ENCODE data around the gene ANKRD53. TPM values are rescaled to one million over a fixed set of nuclear protein-coding genes. Genes with fewer than 3 reads are reported as not detected.

Gene ANKRD53
- total and polyA plus RNA-seq, 4 donors = 0.88 to 5.0 (median 2.6) TPM

- DNase-seq (peak in 1 of 2 donors; percentile 36), ATAC-seq (ENCODE audit: low FRiP score) (no peak)
- 42 to 54% methylated on average over 6 of the region's 6 CpGs for WGBS, 2 donors
- intact Hi-C loops (cut with DNase I) = no loop called here
- Histone ChIP-seq H3K4me3 (ENCODE audit: low read length in 2 of 2) (no peak overlapping the region), H3K27ac (ENCODE audit: low read depth in 1 of 2, low read length in 2 of 2) (no peak overlapping the region), H3K9me3 (ENCODE audit: control insufficient read depth, low read length) (no peaks in the 10 kb centered on the region), H3K27me3 (ENCODE audit: control insufficient read depth in 1 of 2, insufficient read depth in 2 of 2, low read length in 1 of 2) (no peaks in the 10 kb centered on the region), H3K36me3 (ENCODE audit: control insufficient read depth in 1 of 2, insufficient read depth in 2 of 2, low read length in 1 of 2) (no peaks in the 10 kb centered on the region), H3K4me1 (ENCODE audit: control insufficient read depth in 1 of 2, insufficient read depth in 2 of 2, low read length in 2 of 2) (no peaks in the 10 kb centered on the region)
Observed at GRCh38 chr2:70942396-70943204, 35.8 kb upstream of the ANKRD53 start.

DNA sequence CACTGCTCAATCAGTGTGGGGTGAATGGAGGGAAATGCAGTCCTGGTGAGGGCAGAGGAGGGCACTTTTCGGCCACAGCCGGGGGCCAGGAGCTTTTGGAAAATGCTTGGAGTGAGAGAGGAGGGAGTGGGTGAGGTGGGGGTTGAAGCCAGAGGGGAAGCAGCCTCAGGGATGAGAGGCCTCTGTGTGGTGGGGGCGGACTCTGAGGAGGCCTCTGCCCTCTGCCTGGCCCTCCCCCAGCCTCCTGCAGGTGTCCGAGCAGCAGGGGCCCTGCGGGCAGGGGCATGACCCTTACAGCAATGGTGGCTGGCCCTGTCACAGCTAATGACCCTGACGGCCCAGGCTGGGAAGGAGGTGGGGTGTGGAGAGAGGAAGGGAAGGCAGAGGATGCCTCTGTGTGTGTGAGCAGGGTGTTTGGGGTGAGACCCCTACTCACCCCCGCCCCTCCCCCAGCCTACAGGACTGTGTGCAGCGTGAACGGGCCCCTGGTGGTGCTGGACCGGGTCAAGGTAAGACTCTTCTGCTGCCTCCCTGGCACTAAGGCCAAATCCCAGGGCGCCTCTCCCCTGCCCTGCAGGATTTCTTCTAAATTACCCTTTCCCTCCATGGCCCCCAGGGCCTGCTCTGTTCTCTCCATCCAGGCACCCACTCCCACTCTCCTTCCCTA lies 35.1 kb upstream of the ANKRD53 start:
- ATAC-seq (ENCODE audit: low FRiP score) (no peak), DNase-seq (peak in 1 of 2 donors; percentile 67)
- no peaks in the 10 kb centered on the region for H3K4me1 ChIP-seq (ENCODE audit: control insufficient read depth in 1 of 2, insufficient read depth in 2 of 2, low read length in 2 of 2)
- no peaks in the 10 kb centered on the region for H3K27me3 ChIP-seq (ENCODE audit: control insufficient read depth in 1 of 2, insufficient read depth in 2 of 2, low read length in 1 of 2)
- intact Hi-C loops (cut with DNase I) = no loop called here
- WGBS, 2 donors = 74 to 81% methylated on average over 11 of the region's 11 CpGs
- no peaks in the 10 kb centered on the region for H3K36me3 ChIP-seq (ENCODE audit: control insufficient read depth in 1 of 2, insufficient read depth in 2 of 2, low read length in 1 of 2)
- H3K9me3 ChIP-seq (ENCODE audit: control insufficient read depth, low read length) = no peaks in the 10 kb centered on the region
- no peak overlapping the region for H3K27ac ChIP-seq (ENCODE audit: low read depth in 1 of 2, low read length in 2 of 2)
- H3K4me3 ChIP-seq (ENCODE audit: low read length in 2 of 2) = no peak overlapping the region

DNA sequence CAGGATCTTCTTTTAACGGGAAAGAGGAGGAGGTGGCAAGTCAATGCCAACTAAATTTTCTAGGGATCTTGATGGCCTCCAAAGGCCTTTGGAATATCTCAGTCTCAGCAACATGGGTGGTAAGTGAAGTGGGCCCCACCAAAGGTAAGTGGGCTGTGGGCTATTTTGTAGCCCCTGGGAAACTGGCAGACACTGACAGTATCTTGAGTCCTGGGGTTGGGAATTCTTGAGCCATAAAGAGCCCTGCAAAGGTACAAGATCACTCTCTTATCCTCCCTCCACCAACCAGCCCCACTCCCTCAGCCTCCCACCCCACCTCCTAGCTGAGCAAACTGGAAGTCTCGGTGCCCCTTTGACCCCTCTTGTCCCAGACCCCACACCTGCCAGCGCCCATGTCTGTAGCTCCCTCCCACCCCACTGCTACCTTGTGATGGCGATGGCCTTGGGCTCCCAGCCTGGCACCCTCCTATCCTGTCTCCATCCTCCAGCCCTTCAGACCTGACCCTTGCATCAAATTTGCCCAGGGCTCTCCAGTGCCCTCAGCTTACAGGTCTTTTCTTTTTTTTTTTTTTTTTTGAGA lies 34.2 kb upstream of the ANKRD53 start:
- WGBS, 2 donors = 94 to 95% methylated on average over 4 of the region's 4 CpGs
- H3K4me1 ChIP-seq (ENCODE audit: control insufficient read depth in 1 of 2, insufficient read depth in 2 of 2, low read length in 2 of 2) = no peaks in the 10 kb centered on the region
- intact Hi-C loops (cut with DNase I) = no loop called here
- H3K9me3 ChIP-seq (ENCODE audit: control insufficient read depth, low read length) = no peaks in the 10 kb centered on the region
- no peak overlapping the region for H3K4me3 ChIP-seq (ENCODE audit: low read length in 2 of 2)
- DNase-seq (peak in 1 of 2 donors; percentile 47), ATAC-seq (ENCODE audit: low FRiP score) (no peak)
- no peaks in the 10 kb centered on the region for H3K27me3 ChIP-seq (ENCODE audit: control insufficient read depth in 1 of 2, insufficient read depth in 2 of 2, low read length in 1 of 2)
- no peak overlapping the region for H3K27ac ChIP-seq (ENCODE audit: low read depth in 1 of 2, low read length in 2 of 2)
- no peaks in the 10 kb centered on the region for H3K36me3 ChIP-seq (ENCODE audit: control insufficient read depth in 1 of 2, insufficient read depth in 2 of 2, low read length in 1 of 2)

DNA sequence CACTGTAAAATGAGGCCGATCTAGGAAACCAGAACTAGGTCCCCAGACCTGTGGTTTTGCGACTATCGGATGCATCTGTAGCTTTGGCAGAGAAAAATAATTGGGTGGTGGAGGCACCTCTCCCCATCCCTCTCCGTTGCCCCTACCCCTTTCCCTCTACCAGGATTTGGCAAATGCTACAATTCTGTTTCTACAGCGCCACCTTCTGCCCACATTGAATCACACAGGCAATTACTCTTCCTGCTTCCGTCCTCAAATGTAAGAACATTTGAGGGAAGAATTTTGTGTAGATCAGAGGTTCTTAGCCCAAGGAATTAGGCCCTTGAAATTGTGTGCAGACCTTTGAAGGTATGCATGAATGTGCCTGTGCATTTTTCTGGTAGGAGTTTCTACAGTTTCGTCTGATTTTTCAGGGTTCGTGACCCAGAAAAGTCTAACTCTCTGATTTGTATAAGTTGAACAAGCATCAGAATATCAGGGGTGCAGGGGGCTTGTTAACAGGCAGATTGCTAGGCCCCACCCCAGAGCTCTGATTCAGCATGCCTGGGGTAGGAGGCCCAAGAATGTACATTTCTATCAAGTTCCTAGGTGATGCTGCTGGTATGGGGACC lies 31.5 kb upstream of the ANKRD53 start:
- no peak for ATAC-seq (ENCODE audit: low FRiP score)

DNA sequence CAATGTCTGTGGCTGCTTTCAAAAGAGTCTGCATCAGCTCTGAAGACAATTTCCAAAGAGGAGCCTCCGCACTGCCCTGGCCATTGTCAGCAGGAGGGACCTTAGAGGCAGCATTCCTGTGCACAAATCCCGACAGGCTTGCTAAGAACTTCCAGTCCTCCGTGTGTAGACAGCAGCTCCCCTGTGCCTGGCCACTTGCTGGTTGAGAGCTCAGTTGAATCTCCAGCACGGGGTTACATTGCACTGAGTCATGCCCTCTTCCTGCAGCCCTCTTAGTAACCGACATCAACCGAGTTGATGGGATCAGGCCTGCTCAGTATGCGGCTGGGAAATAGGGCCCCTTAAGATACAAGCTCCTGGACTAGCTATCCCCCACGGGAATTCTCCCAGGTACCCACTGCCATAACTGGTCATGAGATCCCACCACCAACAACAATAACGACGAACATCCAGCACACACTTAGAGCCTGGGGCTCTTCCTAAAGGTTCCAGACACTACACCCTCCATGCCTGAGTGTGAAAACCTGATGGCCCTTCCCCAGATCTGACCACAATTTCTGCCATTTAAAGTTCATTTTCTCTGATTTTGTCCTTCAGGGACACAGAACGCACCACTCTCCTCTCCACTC lies 30.8 kb upstream of the ANKRD53 start:
- Histone ChIP-seq H3K4me3 (ENCODE audit: low read length in 2 of 2) (no peak overlapping the region), H3K27me3 (ENCODE audit: control insufficient read depth in 1 of 2, insufficient read depth in 2 of 2, low read length in 1 of 2) (no peaks in the 10 kb centered on the region), H3K4me1 (ENCODE audit: control insufficient read depth in 1 of 2, insufficient read depth in 2 of 2, low read length in 2 of 2) (no peaks in the 10 kb centered on the region), H3K27ac (ENCODE audit: low read depth in 1 of 2, low read length in 2 of 2) (no peak overlapping the region), H3K9me3 (ENCODE audit: control insufficient read depth, low read length) (no peaks in the 10 kb centered on the region), H3K36me3 (ENCODE audit: control insufficient read depth in 1 of 2, insufficient read depth in 2 of 2, low read length in 1 of 2) (no peaks in the 10 kb centered on the region)
- no peak for ATAC-seq (ENCODE audit: low FRiP score)
- peak in 1 of 2 donors; percentile 50 for DNase-seq
- intact Hi-C loops (cut with DNase I) = loop anchor here (2.0 to 5.0 kb wide), 3 partner anchors 77 to 645 kb away; partner anchors contain the start of gene FAM136A (in 1 of the 2)
- 57 to 62% methylated on average over 11 of the region's 11 CpGs for WGBS, 2 donors

More for the DNA sequence above, 31.5 kb upstream of the ANKRD53 start:
- WGBS, 2 donors = 18 to 22% methylated on average over 8 of the region's 8 CpGs
- Histone ChIP-seq H3K36me3 (ENCODE audit: control insufficient read depth in 1 of 2, insufficient read depth in 2 of 2, low read length in 1 of 2) (no peaks in the 10 kb centered on the region), H3K27me3 (ENCODE audit: control insufficient read depth in 1 of 2, insufficient read depth in 2 of 2, low read length in 1 of 2) (no peaks in the 10 kb centered on the region), H3K9me3 (ENCODE audit: control insufficient read depth, low read length) (no peaks in the 10 kb centered on the region), H3K27ac (ENCODE audit: low read depth in 1 of 2, low read length in 2 of 2) (no peak overlapping the region), H3K4me3 (ENCODE audit: low read length in 2 of 2) (no peak overlapping the region), H3K4me1 (ENCODE audit: control insufficient read depth in 1 of 2, insufficient read depth in 2 of 2, low read length in 2 of 2) (no peaks in the 10 kb centered on the region)
- intact Hi-C loops (cut with DNase I) = loop anchor here in 1 of 2 donors (2.0 to 5.0 kb wide), 2 partner anchors 76 to 645 kb away; partner anchors contain the start of gene FAM136A
- DNase-seq = peak in 1 of 2 donors; percentile 65

GRCh38 chr2:70948337-70949003 lies 30.0 kb upstream of the ANKRD53 start:
- ATAC-seq (ENCODE audit: low FRiP score) = peak; percentile 92
- Histone ChIP-seq H3K4me3 (ENCODE audit: low read length in 2 of 2) (no peak overlapping the region), H3K36me3 (ENCODE audit: control insufficient read depth in 1 of 2, insufficient read depth in 2 of 2, low read length in 1 of 2) (no peaks in the 10 kb centered on the region), H3K4me1 (ENCODE audit: control insufficient read depth in 1 of 2, insufficient read depth in 2 of 2, low read length in 2 of 2) (no peaks in the 10 kb centered on the region), H3K27ac (ENCODE audit: low read depth in 1 of 2, low read length in 2 of 2) (no peak overlapping the region), H3K27me3 (ENCODE audit: control insufficient read depth in 1 of 2, insufficient read depth in 2 of 2, low read length in 1 of 2) (no peaks in the 10 kb centered on the region), H3K9me3 (ENCODE audit: control insufficient read depth, low read length) (no peaks in the 10 kb centered on the region)
- 9 to 10% methylated on average over 27 of the region's 27 CpGs for WGBS, 2 donors
- intact Hi-C loops (cut with DNase I) = loop anchor here (1.0 to 5.0 kb wide), 3 partner anchors 77 to 646 kb away; partner anchors contain the start of gene FAM136A (in 1 of the 2)
- peak; percentile 85 to 93 for DNase-seq

- intact Hi-C loops (cut with DNase I) = loop anchor here (1.0 to 5.0 kb wide), 3 partner anchors 78 to 647 kb away; partner anchors contain the start of gene FAM136A (in 1 of the 2)
- 66 to 77% methylated on average over 11 of the region's 11 CpGs for WGBS, 2 donors
Observed at GRCh38 chr2:70949086-70949485, 29.3 kb upstream of the ANKRD53 start.

More at GRCh38 chr2:70949086-70949485, 29.3 kb upstream of the ANKRD53 start:
- no peaks in the 10 kb centered on the region for H3K4me1 ChIP-seq (ENCODE audit: control insufficient read depth in 1 of 2, insufficient read depth in 2 of 2, low read length in 2 of 2)
- H3K4me3 ChIP-seq (ENCODE audit: low read length in 2 of 2) = no peak overlapping the region
- ATAC-seq (ENCODE audit: low FRiP score) (no peak), DNase-seq (peak in 1 of 2 donors; percentile 4)
- H3K27me3 ChIP-seq (ENCODE audit: control insufficient read depth in 1 of 2, insufficient read depth in 2 of 2, low read length in 1 of 2) = no peaks in the 10 kb centered on the region
- no peak overlapping the region for H3K27ac ChIP-seq (ENCODE audit: low read depth in 1 of 2, low read length in 2 of 2)
- no peaks in the 10 kb centered on the region for H3K9me3 ChIP-seq (ENCODE audit: control insufficient read depth, low read length)
- H3K36me3 ChIP-seq (ENCODE audit: control insufficient read depth in 1 of 2, insufficient read depth in 2 of 2, low read length in 1 of 2) = no peaks in the 10 kb centered on the region

Data from aorta (tissue), 5 donors.